ENCODE results near the gene CNTNAP4. TPM values are rescaled to one million over a fixed set of nuclear protein-coding genes. Genes with fewer than 3 reads are reported as not detected.

CNTNAP4 gene
- total and polyA plus RNA-seq, 10 of the 15 experiments (the other 5 are each of a cell fraction or from before 2014, with no cell fraction given): 0.45 to 1.9 (median 0.90) TPM

DNA sequence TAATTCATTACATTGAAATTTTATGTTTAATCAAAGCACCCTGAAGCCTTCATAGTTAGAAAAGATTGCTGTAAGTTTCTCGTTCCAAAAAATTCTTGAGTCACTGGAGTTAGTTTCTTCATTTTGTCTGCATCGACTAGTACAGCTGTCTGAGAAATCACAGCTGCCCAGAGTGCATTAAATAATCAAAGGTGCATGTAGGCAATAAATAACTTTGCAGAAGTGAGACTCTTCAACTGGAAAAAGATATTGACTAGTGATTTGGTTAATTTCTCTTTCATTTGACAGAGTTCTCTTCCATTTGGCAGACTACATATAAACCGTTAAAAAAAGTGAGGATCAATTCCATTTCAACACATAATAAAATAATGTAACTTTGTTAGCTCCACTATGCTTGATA is 234.0 kb downstream of the CNTNAP4 start:
- no peak overlapping the region for H3K4me3 ChIP-seq
- H3K4me2 ChIP-seq (ENCODE audit: control insufficient read depth, insufficient read depth): no peak overlapping the region
- BruUV-seq (replicated peaks): no TSS peak
- H3K36me3 ChIP-seq (ENCODE audit: control insufficient read depth in 2 of 2, insufficient read depth in 2 of 2, low read length in 1 of 2): no peaks in the 10 kb centered on the region
- no peak overlapping the region for H3K9ac ChIP-seq (ENCODE audit: control insufficient read depth, insufficient read depth, low read length)
- ChIA-PET POLR2A (no interaction called here), SMC1A (ENCODE audit: uncharacterized antibody, unreplicated experiment) (no interaction called here), RAD21 (ENCODE audit: unreplicated experiment) (no interaction called here), CTCF (no interaction called here)
- FAIRE-seq (no peak), ATAC-seq (peak; percentile 31; the same call in 1 of the 3 replicates), DNase-seq (ENCODE audit: low read depth, low spot score) (no peak)
- no peaks in the 10 kb centered on the region for H3K9me3 ChIP-seq (replicated peaks; ENCODE audit: control insufficient read depth, insufficient read depth, low read length)
- TF ChIP-seq MEF2A (IDR thresholded peaks at IDR 0.05; ENCODE audit: insufficient read depth, low read depth, low read length) (no peak), SPI1 (IDR thresholded peaks at IDR 0.05; ENCODE audit: borderline replicate concordance, insufficient read depth, low read depth, low read length) (peak; percentile 47; the same call in 1 of the 2 replicates)
- H2AFZ ChIP-seq (ENCODE audit: control insufficient read depth, low read depth, low read length): no peak overlapping the region
- H3K27me3 ChIP-seq (replicated peaks in 1 of 2; ENCODE audit: control insufficient read depth in 2 of 2, insufficient read depth in 2 of 2, low read length in 1 of 2): no peaks in the 10 kb centered on the region
- no peaks in the 10 kb centered on the region for H4K20me1 ChIP-seq (ENCODE audit: control insufficient read depth, insufficient read depth)
- WGBS (ENCODE audit: insufficient coverage, insufficient replicate concordance, low lambda C conversion rate, missing lambda C conversion rate): 11% methylated on average over 3 of the region's 3 CpGs
- in situ Hi-C loops (cut with MboI) (no loop called here), intact Hi-C loops (cut with micrococcal nuclease; ENCODE audit: unreplicated experiment) (no loop called here)
- H3K4me1 ChIP-seq (ENCODE audit: control insufficient read depth, insufficient read depth, low read length): no peaks in the 10 kb centered on the region
- H3K27ac ChIP-seq (ENCODE audit: control insufficient read depth, insufficient read depth): no peak overlapping the region
- H3K79me2 ChIP-seq (ENCODE audit: control insufficient read depth, insufficient read depth, low read length): no peaks in the 10 kb centered on the region

DNA sequence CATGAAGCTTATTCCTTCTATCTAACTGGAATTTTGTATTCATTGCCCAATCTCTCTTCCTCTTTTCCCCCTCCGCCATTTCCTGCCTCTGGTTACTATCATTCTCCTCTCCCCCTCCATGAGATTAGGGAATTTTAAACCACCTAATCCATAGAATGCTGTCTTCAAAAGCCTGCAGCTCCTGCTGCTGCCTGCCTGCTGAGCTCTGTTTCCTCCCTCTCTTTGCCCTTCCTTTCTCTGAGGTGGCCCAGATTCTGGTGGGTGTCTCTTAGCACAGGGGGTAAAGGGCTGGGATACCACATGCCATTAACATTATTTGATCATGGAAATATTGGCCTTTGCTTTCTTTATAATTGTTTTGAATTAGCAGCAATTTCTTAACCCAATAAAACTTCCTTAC is 241.6 kb downstream of the CNTNAP4 start:
- Histone ChIP-seq H3K9me3 (replicated peaks; ENCODE audit: control insufficient read depth, insufficient read depth, low read length) (no peaks in the 10 kb centered on the region), H3K9ac (ENCODE audit: control insufficient read depth, insufficient read depth, low read length) (no peak overlapping the region), H2AFZ (ENCODE audit: control insufficient read depth, low read depth, low read length) (no peak overlapping the region), H4K20me1 (ENCODE audit: control insufficient read depth, insufficient read depth) (no peaks in the 10 kb centered on the region), H3K4me1 (ENCODE audit: control insufficient read depth, insufficient read depth, low read length) (no peaks in the 10 kb centered on the region), H3K27me3 (replicated peaks in 1 of 2; ENCODE audit: control insufficient read depth in 2 of 2, insufficient read depth in 2 of 2, low read length in 1 of 2) (no peaks in the 10 kb centered on the region), H3K79me2 (ENCODE audit: control insufficient read depth, insufficient read depth, low read length) (no peaks in the 10 kb centered on the region), H3K4me2 (ENCODE audit: control insufficient read depth, insufficient read depth) (no peak overlapping the region), H3K4me3 (no peak overlapping the region), H3K36me3 (ENCODE audit: control insufficient read depth in 2 of 2, insufficient read depth in 2 of 2, low read length in 1 of 2) (no peaks in the 10 kb centered on the region), H3K27ac (ENCODE audit: control insufficient read depth, insufficient read depth) (no peak overlapping the region)
- no TSS peak for BruUV-seq (replicated peaks)
- DNase-seq (ENCODE audit: low read depth, low spot score): no peak
- POLR2A ChIA-PET: no interaction called here
- in situ Hi-C loops (cut with MboI) (no loop called here), intact Hi-C loops (cut with micrococcal nuclease; ENCODE audit: unreplicated experiment) (no loop called here)
- RAD21 ChIA-PET (ENCODE audit: unreplicated experiment): no interaction called here
- FAIRE-seq: no peak
- ATAC-seq: no peak
- SMC1A ChIA-PET (ENCODE audit: uncharacterized antibody, unreplicated experiment): interaction anchor here (1.4 kb wide), 1 partner anchor 11 kb away, joined by 3 read pairs; no protein-coding TSS in a partner anchor
- 0% methylated on average over 1 of the region's 1 CpG for WGBS (ENCODE audit: insufficient coverage, insufficient replicate concordance, low lambda C conversion rate, missing lambda C conversion rate)
- CTCF ChIA-PET: interaction anchor here (0.8 kb wide), 1 partner anchor 34 kb away, joined by 3 read pairs; no protein-coding TSS in a partner anchor
- TF ChIP-seq PAX8 (IDR thresholded peaks at IDR 0.05) (no peak), RB1 (IDR thresholded peaks at IDR 0.05; ENCODE audit: borderline replicate concordance) (no peak), TBL1XR1 (IDR thresholded peaks at IDR 0.05; ENCODE audit: low read depth, low read length) (no peak), IKZF1 (conservative IDR thresholded peaks at IDR 0.05) (no peak), SUZ12 (IDR thresholded peaks at IDR 0.05; ENCODE audit: unreplicated experiment) (no peak)
- TF ChIP-seq, protein P1, sequence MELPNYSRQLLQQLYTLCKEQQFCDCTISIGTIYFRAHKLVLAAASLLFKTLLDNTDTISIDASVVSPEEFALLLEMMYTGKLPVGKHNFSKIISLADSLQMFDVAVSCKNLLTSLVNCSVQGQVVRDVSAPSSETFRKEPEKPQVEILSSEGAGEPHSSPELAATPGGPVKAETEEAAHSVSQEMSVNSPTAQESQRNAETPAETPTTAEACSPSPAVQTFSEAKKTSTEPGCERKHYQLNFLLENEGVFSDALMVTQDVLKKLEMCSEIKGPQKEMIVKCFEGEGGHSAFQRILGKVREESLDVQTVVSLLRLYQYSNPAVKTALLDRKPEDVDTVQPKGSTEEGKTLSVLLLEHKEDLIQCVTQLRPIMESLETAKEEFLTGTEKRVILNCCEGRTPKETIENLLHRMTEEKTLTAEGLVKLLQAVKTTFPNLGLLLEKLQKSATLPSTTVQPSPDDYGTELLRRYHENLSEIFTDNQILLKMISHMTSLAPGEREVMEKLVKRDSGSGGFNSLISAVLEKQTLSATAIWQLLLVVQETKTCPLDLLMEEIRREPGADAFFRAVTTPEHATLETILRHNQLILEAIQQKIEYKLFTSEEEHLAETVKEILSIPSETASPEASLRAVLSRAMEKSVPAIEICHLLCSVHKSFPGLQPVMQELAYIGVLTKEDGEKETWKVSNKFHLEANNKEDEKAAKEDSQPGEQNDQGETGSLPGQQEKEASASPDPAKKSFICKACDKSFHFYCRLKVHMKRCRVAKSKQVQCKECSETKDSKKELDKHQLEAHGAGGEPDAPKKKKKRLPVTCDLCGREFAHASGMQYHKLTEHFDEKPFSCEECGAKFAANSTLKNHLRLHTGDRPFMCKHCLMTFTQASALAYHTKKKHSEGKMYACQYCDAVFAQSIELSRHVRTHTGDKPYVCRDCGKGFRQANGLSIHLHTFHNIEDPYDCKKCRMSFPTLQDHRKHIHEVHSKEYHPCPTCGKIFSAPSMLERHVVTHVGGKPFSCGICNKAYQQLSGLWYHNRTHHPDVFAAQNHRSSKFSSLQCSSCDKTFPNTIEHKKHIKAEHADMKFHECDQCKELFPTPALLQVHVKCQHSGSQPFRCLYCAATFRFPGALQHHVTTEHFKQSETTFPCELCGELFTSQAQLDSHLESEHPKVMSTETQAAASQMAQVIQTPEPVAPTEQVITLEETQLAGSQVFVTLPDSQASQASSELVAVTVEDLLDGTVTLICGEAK (IDR thresholded peaks at IDR 0.05; ENCODE audit: borderline replicate concordance): no peak
- TF ChIP-seq, protein P2, sequence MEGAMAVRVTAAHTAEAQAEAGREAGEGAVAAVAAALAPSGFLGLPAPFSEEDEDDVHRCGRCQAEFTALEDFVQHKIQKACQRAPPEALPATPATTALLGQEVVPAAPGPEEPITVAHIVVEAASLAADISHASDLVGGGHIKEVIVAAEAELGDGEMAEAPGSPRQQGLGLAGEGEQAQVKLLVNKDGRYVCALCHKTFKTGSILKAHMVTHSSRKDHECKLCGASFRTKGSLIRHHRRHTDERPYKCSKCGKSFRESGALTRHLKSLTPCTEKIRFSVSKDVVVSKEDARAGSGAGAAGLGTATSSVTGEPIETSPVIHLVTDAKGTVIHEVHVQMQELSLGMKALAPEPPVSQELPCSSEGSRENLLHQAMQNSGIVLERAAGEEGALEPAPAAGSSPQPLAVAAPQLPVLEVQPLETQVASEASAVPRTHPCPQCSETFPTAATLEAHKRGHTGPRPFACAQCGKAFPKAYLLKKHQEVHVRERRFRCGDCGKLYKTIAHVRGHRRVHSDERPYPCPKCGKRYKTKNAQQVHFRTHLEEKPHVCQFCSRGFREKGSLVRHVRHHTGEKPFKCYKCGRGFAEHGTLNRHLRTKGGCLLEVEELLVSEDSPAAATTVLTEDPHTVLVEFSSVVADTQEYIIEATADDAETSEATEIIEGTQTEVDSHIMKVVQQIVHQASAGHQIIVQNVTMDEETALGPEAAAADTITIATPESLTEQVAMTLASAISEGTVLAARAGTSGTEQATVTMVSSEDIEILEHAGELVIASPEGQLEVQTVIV (IDR thresholded peaks at IDR 0.05; ENCODE audit: borderline replicate concordance, partially characterized antibody): no peak
- TF ChIP-seq, protein P3, sequence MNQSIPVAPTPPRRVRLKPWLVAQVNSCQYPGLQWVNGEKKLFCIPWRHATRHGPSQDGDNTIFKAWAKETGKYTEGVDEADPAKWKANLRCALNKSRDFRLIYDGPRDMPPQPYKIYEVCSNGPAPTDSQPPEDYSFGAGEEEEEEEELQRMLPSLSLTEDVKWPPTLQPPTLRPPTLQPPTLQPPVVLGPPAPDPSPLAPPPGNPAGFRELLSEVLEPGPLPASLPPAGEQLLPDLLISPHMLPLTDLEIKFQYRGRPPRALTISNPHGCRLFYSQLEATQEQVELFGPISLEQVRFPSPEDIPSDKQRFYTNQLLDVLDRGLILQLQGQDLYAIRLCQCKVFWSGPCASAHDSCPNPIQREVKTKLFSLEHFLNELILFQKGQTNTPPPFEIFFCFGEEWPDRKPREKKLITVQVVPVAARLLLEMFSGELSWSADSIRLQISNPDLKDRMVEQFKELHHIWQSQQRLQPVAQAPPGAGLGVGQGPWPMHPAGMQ (IDR thresholded peaks at IDR 0.05; ENCODE audit: borderline replicate concordance): no peak

Data from GM12878 (cell line).